AG09309 (cell line): ENCODE measurements around the gene ZNF648.

Source experiments
- DNase-seq: peaks from one replicate; pipeline ENCODE4 v3.0.0-alpha.2; 2010; ENCODE audit warnings: low read depth
- H3K4me3 ChIP-seq: 2 replicates; pipeline ENCODE4 v1.5.1; 2011; ENCODE audit warnings: mild to moderate bottlenecking, low read depth, low read length, moderate library complexity; ENCODE audit not compliant: control insufficient read depth
- TF ChIP-seq, protein P1 (sequence below): IDR thresholded peaks from 2 replicates; pipeline ENCODE4 v1.5.1; 2011; ENCODE audit warnings: mild to moderate bottlenecking, low read depth, low read length, inconsistent platforms; ENCODE audit not compliant: insufficient read depth, control insufficient read depth; ENCODE audit errors: missing control alignments

The ZNF648 gene

DNA sequence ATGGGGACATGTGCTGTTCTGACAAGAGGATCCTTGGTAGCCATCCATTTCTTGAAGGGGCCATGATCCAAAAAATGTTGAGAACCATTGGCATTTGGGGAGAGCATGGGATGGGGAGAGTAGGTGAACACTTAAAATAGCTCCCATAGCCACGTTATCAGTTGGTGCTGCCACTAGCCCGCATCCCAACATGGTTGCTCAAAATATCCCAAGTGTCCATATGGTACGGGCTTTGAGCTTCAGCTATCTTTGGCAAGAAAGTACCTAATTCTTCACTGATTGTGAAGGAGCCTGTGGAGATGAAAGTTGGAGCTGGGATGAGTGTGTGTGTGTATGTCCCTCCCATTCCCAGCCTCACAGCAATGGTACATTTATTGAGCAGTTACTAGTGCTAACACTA, 3.1 kb upstream of the ZNF648 start:
- no peak for DNase-seq
- no peak overlapping the region for H3K4me3 ChIP-seq
- TF ChIP-seq, protein P1, sequence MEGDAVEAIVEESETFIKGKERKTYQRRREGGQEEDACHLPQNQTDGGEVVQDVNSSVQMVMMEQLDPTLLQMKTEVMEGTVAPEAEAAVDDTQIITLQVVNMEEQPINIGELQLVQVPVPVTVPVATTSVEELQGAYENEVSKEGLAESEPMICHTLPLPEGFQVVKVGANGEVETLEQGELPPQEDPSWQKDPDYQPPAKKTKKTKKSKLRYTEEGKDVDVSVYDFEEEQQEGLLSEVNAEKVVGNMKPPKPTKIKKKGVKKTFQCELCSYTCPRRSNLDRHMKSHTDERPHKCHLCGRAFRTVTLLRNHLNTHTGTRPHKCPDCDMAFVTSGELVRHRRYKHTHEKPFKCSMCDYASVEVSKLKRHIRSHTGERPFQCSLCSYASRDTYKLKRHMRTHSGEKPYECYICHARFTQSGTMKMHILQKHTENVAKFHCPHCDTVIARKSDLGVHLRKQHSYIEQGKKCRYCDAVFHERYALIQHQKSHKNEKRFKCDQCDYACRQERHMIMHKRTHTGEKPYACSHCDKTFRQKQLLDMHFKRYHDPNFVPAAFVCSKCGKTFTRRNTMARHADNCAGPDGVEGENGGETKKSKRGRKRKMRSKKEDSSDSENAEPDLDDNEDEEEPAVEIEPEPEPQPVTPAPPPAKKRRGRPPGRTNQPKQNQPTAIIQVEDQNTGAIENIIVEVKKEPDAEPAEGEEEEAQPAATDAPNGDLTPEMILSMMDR = no peak

DNA sequence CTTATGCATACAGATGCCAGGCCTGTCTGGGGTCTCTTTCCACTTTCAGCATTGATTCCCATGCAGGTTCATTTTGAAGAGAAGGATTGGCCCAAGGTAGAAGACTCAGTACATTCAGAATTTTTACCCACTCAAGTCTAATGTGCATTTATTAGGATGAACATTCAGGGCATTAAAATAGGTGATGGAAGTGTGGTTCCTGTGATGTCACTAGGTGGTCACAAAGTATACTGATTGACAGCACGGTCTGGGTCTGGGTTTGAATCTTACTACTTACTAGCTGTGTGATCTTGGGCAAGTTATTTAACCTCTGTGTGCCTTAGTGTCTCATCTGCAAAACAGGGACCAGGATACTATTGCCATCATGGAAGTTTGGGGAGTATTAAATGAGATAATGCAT, 711 bp upstream of the ZNF648 start:
- TF ChIP-seq, protein P1 = no peak
- no peak for DNase-seq
- no peak overlapping the region for H3K4me3 ChIP-seq

DNA sequence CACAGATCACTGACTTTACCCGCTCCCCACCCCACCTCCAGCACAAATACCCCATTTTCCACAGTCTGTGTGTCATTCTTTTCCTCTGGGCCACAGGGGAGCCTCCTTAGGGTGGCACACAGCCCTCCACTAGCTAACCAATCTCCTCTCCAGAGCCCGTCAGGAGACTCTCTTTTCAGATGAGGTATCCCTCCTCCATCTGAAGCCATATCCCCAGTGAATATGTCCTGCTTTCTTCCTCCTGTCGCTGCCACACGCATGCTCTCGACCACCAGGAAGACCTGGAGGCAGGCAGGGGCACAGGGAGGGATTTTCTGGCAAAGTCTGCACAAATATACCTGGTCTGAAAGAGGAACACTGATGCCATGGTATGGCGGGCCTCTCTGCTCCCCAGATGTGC, 635 bp downstream of the ZNF648 start:
- TF ChIP-seq, protein P1 = no peak
- no peak for DNase-seq

DNA sequence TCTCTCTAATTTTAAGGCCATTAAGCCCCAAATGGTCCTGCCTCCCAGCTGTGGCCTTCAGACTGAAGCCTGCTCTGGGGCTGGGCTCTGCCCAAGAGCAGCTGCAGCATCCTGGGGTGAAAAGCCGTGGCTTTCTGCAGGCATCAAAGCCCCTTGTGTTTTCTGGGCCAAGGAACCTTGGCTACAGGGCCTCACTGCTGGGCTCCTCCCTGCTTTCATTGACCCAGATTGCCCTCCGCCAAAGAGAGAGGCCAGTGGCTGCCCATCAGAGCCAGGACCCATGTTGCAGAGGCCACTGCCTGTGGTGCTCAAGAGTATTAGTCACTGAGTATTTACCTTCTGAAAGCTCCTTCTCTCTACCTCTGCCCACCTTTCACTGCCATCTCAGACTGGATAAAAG, 1.6 kb downstream of the ZNF648 start:
- no peak overlapping the region for H3K4me3 ChIP-seq
- TF ChIP-seq, protein P1 = no peak
- DNase-seq = no peak

More for the DNA sequence above, 635 bp downstream of the ZNF648 start:
- H3K4me3 ChIP-seq = no peak overlapping the region

DNA sequence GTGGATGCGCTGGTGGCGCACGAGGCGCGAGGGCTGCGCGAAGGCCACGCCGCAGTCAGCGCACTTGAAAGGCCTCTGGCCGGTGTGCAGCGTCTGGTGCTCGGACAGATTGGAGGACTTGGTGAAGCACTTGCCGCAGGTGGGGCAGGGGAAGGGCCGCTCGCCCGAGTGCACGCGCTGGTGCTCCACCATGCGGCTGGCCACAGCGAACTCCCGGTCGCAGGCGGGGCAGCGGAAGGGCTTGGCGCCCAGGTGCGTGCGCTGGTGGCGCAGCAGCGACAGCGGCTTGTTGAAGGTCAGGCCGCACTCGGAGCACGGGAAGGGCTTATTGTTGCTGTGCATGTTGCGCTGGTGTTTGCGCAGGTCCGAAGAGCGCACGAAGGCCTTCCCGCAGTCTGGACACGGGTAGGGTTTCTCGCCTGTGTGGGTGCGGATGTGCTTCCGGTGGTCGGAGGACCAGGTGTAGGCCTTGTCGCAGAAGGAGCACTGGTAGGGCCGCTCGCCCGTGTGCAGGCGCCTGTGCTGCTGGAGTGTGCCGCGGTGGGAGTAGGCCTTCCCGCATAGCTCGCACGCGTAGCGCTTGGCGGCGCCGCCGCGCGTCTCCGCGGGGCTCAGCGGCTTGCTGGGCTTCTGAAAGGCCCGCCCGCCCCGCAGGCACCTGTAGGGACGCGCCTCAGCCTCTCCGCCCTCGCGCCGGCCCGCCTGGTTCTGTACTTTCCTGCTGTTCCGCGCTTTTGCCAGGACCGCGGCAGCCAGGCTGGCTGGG, 4.7 kb downstream of the ZNF648 start:
- TF ChIP-seq, protein P1 = no peak
- no peak overlapping the region for H3K4me3 ChIP-seq
- no peak for DNase-seq

DNA sequence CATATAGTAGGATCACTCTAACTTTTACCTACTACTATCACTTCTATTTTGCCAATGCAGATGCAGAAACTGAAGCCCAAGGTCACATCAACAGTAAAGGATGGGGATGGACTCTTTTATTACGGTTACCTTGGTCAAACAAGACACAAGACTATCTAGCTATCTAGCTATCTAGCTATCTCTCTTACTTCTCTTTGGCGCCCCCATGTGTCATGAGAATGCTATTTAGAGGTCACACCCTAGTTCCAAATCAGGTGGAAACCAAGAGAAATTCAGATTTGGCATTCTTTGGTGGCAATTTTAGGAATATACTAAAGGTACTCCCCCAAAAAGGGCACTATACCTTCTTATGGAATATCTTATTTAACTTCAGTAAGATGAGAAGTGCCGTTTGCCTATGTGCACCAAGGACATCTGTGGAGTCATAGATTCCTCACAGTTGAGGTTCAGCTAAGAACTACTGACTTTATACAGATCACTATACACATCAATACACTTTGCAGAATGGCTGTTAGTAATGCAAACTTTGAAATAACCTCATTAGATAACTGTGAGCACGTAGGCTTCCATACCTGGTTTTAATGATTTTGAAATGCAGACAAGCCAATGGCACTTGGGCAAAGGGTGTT, 6.7 kb downstream of the ZNF648 start:
- no peak overlapping the region for H3K4me3 ChIP-seq
- TF ChIP-seq, protein P1 = peak; percentile 46
- no peak for DNase-seq

DNA sequence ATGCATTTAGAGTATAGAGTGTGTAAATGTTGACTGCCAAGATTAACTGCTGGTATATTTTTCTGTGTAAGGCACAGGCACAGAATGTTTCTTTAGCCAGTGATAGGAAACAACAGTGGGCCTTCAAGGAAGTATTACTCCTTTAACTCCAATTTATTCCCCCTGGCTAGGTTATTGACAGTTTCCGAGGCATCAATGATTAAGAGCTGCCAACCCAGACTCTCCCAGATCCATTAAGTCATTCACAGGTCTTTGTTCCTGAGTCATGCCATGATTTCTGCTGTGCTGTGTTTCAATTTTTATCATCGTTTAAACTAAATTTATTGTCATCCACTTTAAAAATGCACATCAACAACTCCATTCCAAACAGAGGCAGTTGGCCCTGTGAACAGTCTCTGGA, 9.2 kb downstream of the ZNF648 start:
- DNase-seq = no peak
- no peak overlapping the region for H3K4me3 ChIP-seq
- TF ChIP-seq, protein P1 = no peak
